Hippocampal formation (tissue), 2 donors: Measurements from ENCODE around the gene ARR3.
"Not testable (repeated sequence)": the region's sequence is repeated elsewhere in the genome, so short reads cannot be mapped to it uniquely, and the experiment has no call there.

Experiments used
- DNase-seq, 2 donors: peaks; one replicate each; lab custom pipeline; 2025; lab: John Stamatoyannopoulos, UW

The ARR3 gene

GRCh38 chrX:70268034-70268433 is at the start of gene ARR3:
Gene ARR3, plus strand, starts transcription at chrX:70268334. Its CDS starts 1,052 bp downstream, at chrX:70269386.
- no peak for DNase-seq

GRCh38 chrX:70219938-70220764 is 48.0 kb upstream of the ARR3 start:
- DNase-seq: no peak

GRCh38 chrX:70226048-70226447 is 42.1 kb upstream of the ARR3 start:
- DNase-seq: no peak

- no peak for DNase-seq
These were observed 41.4 kb upstream of the ARR3 start for GRCh38 chrX:70226687-70227086.

GRCh38 chrX:70231666-70232065 is 36.5 kb upstream of the ARR3 start:
- DNase-seq: no peak

- DNase-seq: no peak
These were observed 33.8 kb upstream of the ARR3 start, which contains the start of gene AWAT1 for GRCh38 chrX:70234355-70234754. Gene AWAT1, plus strand, starts transcription at chrX:70234655. Its CDS starts 41 bp downstream, at chrX:70234696.

- DNase-seq: no peak
These were observed 27.4 kb upstream of the ARR3 start for GRCh38 chrX:70240751-70241150.

- DNase-seq: no peak
These were observed 26.6 kb upstream of the ARR3 start for GRCh38 chrX:70241501-70241900.

GRCh38 chrX:70243601-70244000 is 24.5 kb upstream of the ARR3 start:
- DNase-seq: not testable (repeated sequence)

- no peak for DNase-seq
These were observed 23.3 kb upstream of the ARR3 start for GRCh38 chrX:70244881-70245280.

- DNase-seq: no peak
These were observed 20.9 kb upstream of the ARR3 start for GRCh38 chrX:70247252-70247651.

GRCh38 chrX:70252491-70252890 is 15.6 kb upstream of the ARR3 start:
- DNase-seq: no peak

GRCh38 chrX:70253377-70254062 is 14.6 kb upstream of the ARR3 start:
- no peak for DNase-seq

GRCh38 chrX:70254063-70254400 is 14.1 kb upstream of the ARR3 start:
- DNase-seq: no peak

GRCh38 chrX:70254909-70255308 is 13.2 kb upstream of the ARR3 start:
- DNase-seq: no peak

- no peak for DNase-seq
These were observed 12.7 kb upstream of the ARR3 start for GRCh38 chrX:70255452-70255851.

GRCh38 chrX:70257423-70258288 is 10.5 kb upstream of the ARR3 start:
- DNase-seq: no peak

- DNase-seq: no peak
These were observed 8.0 kb upstream of the ARR3 start, which contains the start of gene P2RY4 for GRCh38 chrX:70260104-70260503. Gene P2RY4, minus strand, starts transcription at chrX:70260204. Its CDS starts 580 bp downstream, at chrX:70259624.

- DNase-seq: no peak
These were observed 5.1 kb upstream of the ARR3 start for GRCh38 chrX:70262952-70263567.

- no peak for DNase-seq
These were observed 3.4 kb upstream of the ARR3 start for GRCh38 chrX:70264784-70265183.

- DNase-seq: not testable (repeated sequence)
These were observed 5.9 kb downstream of the ARR3 start for GRCh38 chrX:70274029-70274428.

GRCh38 chrX:70279081-70279480 is 10.9 kb downstream of the ARR3 start:
- DNase-seq: no peak
